NT2/D1 (cell line): ENCODE results near the gene RASGRF2.

Source experiments
- DNase-seq: peaks from one replicate; pipeline ENCODE4 v3.0.0-alpha.2; 2011; ENCODE audit warnings: low read depth, low spot score
- H3K27me3 ChIP-seq: 2 replicates; pipeline ENCODE4 v1.6.0; 2011; ENCODE audit warnings: mild to moderate bottlenecking; ENCODE audit not compliant: insufficient read length, insufficient read depth
- H3K36me3 ChIP-seq: 2 replicates; pipeline ENCODE4 v1.6.1; 2011; ENCODE audit warnings: mild to moderate bottlenecking, low read length, mixed read lengths; ENCODE audit not compliant: insufficient read depth, insufficient read length
- H3K4me1 ChIP-seq: 2 replicates; pipeline ENCODE4 v1.5.1; 2011; ENCODE audit not compliant: insufficient read depth, insufficient read length
- H3K4me3 ChIP-seq: 2 replicates; pipeline ENCODE4 v1.5.1; 2011; ENCODE audit warnings: low read depth; ENCODE audit not compliant: insufficient read length
- H3K9ac ChIP-seq: 2 replicates; pipeline ENCODE4 v1.6.0; 2011; ENCODE audit warnings: low read depth; ENCODE audit not compliant: insufficient read length
- H3K9me3 ChIP-seq: 2 replicates; pipeline ENCODE4 v1.5.1; 2011; ENCODE audit warnings: mild to moderate bottlenecking, low read length; ENCODE audit not compliant: insufficient read depth
- SUZ12 ChIP-seq: IDR thresholded peaks from 2 replicates; pipeline ENCODE4 v1.6.1; 2011; ENCODE audit not compliant: insufficient read length, insufficient read depth; ENCODE audit errors: extremely low read depth
- YY1 ChIP-seq: IDR thresholded peaks from 2 replicates; pipeline ENCODE4 v1.6.1; 2011; ENCODE audit not compliant: insufficient read length, insufficient read depth
- ZNF274 ChIP-seq: IDR thresholded peaks from 2 replicates; pipeline ENCODE4 v1.6.1; 2011; ENCODE audit warnings: mild to moderate bottlenecking, low read depth, low read length

Gene RASGRF2

GRCh38 chr5:81235287-81236072 is 275.3 kb downstream of the RASGRF2 start:
- peaks cover 22% of the 10 kb centered on the region for H3K36me3 ChIP-seq
- no peak for DNase-seq
- no peak overlapping the region for H3K9ac ChIP-seq
- TF ChIP-seq SUZ12, result no peak
- TF ChIP-seq YY1, result no peak
- TF ChIP-seq ZNF274, result no peak
- no peaks in the 10 kb centered on the region for H3K9me3 ChIP-seq
- no peaks in the 10 kb centered on the region for H3K27me3 ChIP-seq
- H3K4me1 ChIP-seq, result peaks cover 3% of the 10 kb centered on the region
- no peak overlapping the region for H3K4me3 ChIP-seq

GRCh38 chr5:81238460-81238859 is 278.3 kb downstream of the RASGRF2 start:
- Histone ChIP-seq H3K27me3 (no peaks in the 10 kb centered on the region), H3K9me3 (no peaks in the 10 kb centered on the region), H3K4me3 (no peak overlapping the region), H3K9ac (no peak overlapping the region), H3K4me1 (peaks cover 3% of the 10 kb centered on the region), H3K36me3 (peaks cover 22% of the 10 kb centered on the region)
- no peak for DNase-seq
- TF ChIP-seq YY1 (no peak), ZNF274 (no peak), SUZ12 (no peak)

GRCh38 chr5:81239613-81240012 is 279.4 kb downstream of the RASGRF2 start:
- no peak overlapping the region for H3K9ac ChIP-seq
- H3K4me1 ChIP-seq, result no peaks in the 10 kb centered on the region
- no peak for DNase-seq
- TF ChIP-seq YY1 (no peak), ZNF274 (no peak), SUZ12 (no peak)
- peaks cover 25% of the 10 kb centered on the region for H3K36me3 ChIP-seq
- H3K9me3 ChIP-seq, result no peaks in the 10 kb centered on the region
- H3K27me3 ChIP-seq, result no peaks in the 10 kb centered on the region
- H3K4me3 ChIP-seq, result no peak overlapping the region

GRCh38 chr5:81241001-81241400 is 280.8 kb downstream of the RASGRF2 start:
- Histone ChIP-seq H3K4me1 (no peaks in the 10 kb centered on the region), H3K9ac (no peak overlapping the region), H3K9me3 (no peaks in the 10 kb centered on the region), H3K36me3 (peaks cover 25% of the 10 kb centered on the region), H3K27me3 (no peaks in the 10 kb centered on the region), H3K4me3 (no peak overlapping the region)
- no peak for DNase-seq
- TF ChIP-seq YY1 (no peak), SUZ12 (no peak), ZNF274 (no peak)

DNA sequence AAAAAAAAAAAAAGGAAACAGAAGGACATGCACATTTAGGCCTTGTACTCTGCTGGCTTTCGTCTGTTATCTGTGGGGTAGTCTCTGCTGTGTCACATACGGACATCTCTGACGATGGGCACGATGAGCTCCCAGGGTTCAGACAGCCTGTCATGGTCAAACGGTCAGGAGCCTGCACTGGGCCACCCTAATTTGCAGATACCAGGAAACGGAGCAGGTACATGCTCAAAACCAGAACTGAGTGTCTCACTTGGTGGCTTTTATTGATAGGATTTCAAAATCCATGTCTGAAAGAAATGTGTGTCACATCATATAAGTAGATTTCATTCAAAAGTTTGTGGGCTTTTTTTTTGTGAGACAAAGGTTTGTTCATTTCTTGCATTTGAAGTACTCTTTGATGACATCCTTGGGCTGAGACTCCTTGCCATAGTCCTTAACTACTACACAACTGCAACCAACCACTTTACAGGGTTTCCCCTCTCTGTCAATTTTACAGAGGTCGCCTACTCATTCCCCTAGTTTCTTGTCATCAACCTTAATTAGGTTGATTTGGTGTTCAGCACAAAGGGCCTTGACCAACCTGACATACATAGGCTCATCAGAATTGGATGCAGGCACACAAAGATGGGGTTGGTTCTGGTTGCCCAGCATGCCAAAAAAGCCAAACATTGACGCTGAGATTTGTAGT is 281.9 kb downstream of the RASGRF2 start:
- TF ChIP-seq YY1 (no peak), SUZ12 (no peak), ZNF274 (no peak)
- Histone ChIP-seq H3K4me1 (no peaks in the 10 kb centered on the region), H3K27me3 (no peaks in the 10 kb centered on the region), H3K36me3 (peaks cover 25% of the 10 kb centered on the region), H3K4me3 (no peak overlapping the region), H3K9me3 (no peaks in the 10 kb centered on the region), H3K9ac (no peak overlapping the region)
- DNase-seq, result no peak

- no peak overlapping the region for H3K4me3 ChIP-seq
- no peaks in the 10 kb centered on the region for H3K27me3 ChIP-seq
- H3K36me3 ChIP-seq, result peaks cover 25% of the 10 kb centered on the region
- DNase-seq, result no peak
- no peak overlapping the region for H3K9ac ChIP-seq
- no peaks in the 10 kb centered on the region for H3K9me3 ChIP-seq
- no peak for TF ChIP-seq YY1
- TF ChIP-seq SUZ12, result no peak
- no peak for TF ChIP-seq ZNF274
- H3K4me1 ChIP-seq, result no peaks in the 10 kb centered on the region
Measured at GRCh38 chr5:81242906-81243436, 282.8 kb downstream of the RASGRF2 start.

GRCh38 chr5:81244451-81244850 is 284.3 kb downstream of the RASGRF2 start:
- H3K9me3 ChIP-seq, result no peaks in the 10 kb centered on the region
- H3K4me1 ChIP-seq, result no peaks in the 10 kb centered on the region
- H3K9ac ChIP-seq, result no peak overlapping the region
- peaks cover 15% of the 10 kb centered on the region for H3K36me3 ChIP-seq
- H3K27me3 ChIP-seq, result no peaks in the 10 kb centered on the region
- TF ChIP-seq ZNF274 (no peak), YY1 (no peak), SUZ12 (no peak)
- H3K4me3 ChIP-seq, result no peak overlapping the region
- no peak for DNase-seq
